GM12864 (cell line): ENCODE results near the gene TTLL1.

Experiments
- DNase-seq: peaks from one replicate; pipeline ENCODE4 v3.0.0-alpha.2; 2011; ENCODE audit warnings: low read depth
- H3K4me3 ChIP-seq: 2 replicates; pipeline ENCODE4 v1.5.1; 2011; ENCODE audit warnings: mild to moderate bottlenecking, low read depth, low read length, control low read depth
- TF ChIP-seq, protein P1 (sequence below): IDR thresholded peaks from 2 replicates; pipeline ENCODE4 v1.5.1; 2011; ENCODE audit warnings: low read depth, mild to moderate bottlenecking, moderate library complexity, low read length, control low read depth, inconsistent platforms; ENCODE audit errors: missing control alignments

Gene TTLL1

GRCh38 chr22:43131773-43132501, 42.7 kb upstream of the TTLL1 start:
- H3K4me3 ChIP-seq, result no peak overlapping the region
- TF ChIP-seq, protein P1, sequence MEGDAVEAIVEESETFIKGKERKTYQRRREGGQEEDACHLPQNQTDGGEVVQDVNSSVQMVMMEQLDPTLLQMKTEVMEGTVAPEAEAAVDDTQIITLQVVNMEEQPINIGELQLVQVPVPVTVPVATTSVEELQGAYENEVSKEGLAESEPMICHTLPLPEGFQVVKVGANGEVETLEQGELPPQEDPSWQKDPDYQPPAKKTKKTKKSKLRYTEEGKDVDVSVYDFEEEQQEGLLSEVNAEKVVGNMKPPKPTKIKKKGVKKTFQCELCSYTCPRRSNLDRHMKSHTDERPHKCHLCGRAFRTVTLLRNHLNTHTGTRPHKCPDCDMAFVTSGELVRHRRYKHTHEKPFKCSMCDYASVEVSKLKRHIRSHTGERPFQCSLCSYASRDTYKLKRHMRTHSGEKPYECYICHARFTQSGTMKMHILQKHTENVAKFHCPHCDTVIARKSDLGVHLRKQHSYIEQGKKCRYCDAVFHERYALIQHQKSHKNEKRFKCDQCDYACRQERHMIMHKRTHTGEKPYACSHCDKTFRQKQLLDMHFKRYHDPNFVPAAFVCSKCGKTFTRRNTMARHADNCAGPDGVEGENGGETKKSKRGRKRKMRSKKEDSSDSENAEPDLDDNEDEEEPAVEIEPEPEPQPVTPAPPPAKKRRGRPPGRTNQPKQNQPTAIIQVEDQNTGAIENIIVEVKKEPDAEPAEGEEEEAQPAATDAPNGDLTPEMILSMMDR, result no peak
- DNase-seq, result no peak

DNA sequence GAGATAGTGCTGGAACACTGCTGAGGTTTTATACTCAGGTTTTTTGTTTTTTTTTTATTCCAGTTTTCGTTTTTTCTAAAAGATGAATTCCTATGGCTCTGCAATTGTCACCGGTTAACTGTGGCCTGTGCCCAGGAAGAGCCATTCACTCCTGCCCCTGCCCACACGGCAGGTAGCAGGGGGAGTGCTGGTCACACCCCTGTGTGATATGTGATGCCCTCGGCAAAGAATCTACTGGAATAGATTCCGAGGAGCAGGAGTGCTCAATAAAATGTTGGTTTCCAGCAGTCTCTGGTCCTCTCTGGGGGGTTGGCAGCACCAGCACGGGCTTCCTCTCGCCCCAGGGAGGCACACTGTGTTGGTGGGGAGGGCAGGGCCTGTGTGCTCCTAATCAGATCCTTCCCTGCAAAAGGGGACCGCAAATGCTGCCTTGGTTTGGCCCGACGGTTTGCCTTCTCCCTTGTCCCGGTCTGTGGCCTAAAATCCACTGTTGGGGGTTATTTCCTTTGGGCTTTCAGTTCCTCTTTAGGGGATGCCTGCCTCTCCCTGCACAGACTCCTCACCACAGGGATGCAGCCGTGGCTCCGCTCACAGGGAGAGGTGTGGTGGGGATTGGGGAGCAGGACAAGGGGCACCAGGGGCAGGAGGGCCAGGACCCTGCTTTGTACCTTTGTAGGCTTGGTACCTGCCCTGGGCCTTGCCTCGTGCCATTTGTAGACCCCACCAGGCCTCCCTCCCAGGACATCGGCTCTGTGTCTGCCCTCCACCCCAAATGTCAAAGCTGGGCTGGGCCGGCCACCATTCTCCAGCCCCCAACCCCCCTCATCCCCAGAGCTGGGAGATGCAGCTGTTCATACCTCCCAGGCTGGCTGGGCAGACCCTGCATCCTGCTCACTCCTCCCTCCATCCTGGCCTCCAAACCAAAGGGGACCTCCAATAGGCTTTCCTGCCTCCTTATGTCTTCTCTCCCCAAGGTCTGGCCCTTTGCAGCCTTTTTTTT, 40.5 kb upstream of the TTLL1 start:
- H3K4me3 ChIP-seq, result no peak overlapping the region
- DNase-seq, result no peak
- TF ChIP-seq, protein P1, result no peak

GRCh38 chr22:43128928-43129424, 39.8 kb upstream of the TTLL1 start:
- no peak for DNase-seq
- no peak overlapping the region for H3K4me3 ChIP-seq
- TF ChIP-seq, protein P1, result no peak

DNA sequence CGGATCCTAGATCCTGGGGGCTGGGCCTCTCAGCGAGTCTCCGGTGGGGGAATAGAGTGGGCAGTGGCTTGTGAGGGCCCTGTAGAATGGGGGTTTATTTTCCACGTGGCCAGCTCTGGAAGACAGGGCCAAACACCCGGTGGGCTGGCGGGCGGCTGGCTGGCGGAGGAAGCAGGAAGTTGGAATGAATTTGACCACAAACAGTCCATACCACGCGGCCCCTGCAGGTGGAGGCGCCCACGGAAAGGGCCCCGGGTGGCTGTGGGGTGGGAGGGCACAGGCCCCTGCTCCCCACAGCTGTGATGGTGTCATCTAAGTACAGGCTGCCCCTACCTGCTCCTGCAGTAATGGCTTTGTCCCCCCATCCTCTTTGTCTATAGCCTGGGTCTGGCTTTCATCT, 38.9 kb upstream of the TTLL1 start:
- TF ChIP-seq, protein P1, result no peak
- no peak for DNase-seq
- H3K4me3 ChIP-seq, result no peak overlapping the region

DNA sequence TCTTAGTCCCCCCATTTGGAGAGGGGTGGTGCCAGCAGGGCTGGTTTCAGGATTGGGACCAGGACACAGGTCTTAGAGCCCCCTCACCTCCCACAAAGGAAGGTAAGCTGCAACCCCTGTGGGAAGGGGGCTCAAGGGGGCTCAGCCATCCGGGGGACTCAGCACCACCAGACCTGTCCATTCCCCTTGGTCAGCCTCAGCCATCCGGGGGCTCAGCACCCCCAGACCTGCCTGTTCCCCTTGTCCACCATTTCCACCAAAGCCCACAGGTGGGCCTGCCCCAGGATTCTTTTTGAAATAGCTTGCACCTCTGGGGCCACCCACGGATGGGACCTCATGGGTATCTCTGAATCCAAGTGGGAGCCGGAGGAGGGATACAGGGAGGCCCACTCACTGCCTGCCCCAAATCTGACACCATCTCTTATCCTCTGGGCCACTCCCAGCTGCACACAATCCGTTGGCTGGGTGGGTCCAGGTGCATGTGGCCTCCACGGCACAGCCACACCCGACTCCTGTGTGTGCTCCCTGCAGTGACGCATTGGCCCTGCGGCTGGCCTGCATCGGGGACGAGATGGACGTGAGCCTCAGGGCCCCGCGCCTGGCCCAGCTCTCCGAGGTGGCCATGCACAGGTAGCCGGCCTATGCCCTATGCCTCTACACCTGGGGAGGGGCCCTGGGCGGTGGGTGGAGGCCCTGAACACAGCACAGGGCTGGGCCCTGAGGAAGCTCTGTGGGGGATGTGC, 38.1 kb upstream of the TTLL1 start:
- TF ChIP-seq, protein P1, result no peak
- DNase-seq, result no peak
- H3K4me3 ChIP-seq, result no peak overlapping the region

DNA sequence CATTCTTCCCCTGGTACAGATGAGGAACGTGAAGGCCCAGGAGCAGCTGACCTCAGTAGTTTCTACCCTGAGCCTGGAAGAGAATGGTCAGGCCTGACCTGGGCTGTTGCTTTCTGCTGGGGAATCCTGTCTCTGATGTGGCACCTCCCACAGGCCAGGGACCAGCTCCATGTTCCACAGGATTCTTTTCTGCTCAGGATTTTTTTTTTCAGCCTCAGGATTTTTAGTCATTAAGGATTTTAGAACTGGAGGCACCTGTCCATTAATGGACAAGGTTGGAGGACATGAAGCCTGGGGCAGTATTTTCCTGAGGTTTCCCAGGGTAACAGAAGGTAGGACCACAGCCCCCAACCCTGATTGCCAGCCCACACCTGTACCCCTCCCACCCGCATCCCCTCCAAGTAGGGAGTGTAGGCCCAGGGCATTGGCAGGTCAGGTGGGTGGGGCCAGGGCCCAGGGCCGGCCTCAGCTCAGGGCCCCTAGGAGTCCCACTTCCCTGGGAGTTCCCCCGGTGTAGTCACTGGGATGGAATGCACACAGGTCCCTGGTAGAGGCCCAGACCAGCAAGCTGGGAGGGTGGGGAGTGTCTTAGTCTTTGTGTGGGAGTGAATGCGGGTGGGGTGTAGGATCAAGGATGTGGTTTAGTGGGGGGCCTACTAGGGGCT, 37.4 kb upstream of the TTLL1 start:
- TF ChIP-seq, protein P1, result no peak
- H3K4me3 ChIP-seq, result no peak overlapping the region
- no peak for DNase-seq
